GM21390 (cell line): ENCODE results near the gene OLFM1.

Experiments used
- ATAC-seq: cut with Tn5 transposase; IDR thresholded peaks from one replicate; pipeline ENCODE4 v1.9.1; 2021; ENCODE audit not compliant: unreplicated experiment

OLFM1 gene

GRCh38 chr9:135129137-135129695 lies 41.7 kb downstream of the OLFM1 start:
- ATAC-seq = no peak

DNA sequence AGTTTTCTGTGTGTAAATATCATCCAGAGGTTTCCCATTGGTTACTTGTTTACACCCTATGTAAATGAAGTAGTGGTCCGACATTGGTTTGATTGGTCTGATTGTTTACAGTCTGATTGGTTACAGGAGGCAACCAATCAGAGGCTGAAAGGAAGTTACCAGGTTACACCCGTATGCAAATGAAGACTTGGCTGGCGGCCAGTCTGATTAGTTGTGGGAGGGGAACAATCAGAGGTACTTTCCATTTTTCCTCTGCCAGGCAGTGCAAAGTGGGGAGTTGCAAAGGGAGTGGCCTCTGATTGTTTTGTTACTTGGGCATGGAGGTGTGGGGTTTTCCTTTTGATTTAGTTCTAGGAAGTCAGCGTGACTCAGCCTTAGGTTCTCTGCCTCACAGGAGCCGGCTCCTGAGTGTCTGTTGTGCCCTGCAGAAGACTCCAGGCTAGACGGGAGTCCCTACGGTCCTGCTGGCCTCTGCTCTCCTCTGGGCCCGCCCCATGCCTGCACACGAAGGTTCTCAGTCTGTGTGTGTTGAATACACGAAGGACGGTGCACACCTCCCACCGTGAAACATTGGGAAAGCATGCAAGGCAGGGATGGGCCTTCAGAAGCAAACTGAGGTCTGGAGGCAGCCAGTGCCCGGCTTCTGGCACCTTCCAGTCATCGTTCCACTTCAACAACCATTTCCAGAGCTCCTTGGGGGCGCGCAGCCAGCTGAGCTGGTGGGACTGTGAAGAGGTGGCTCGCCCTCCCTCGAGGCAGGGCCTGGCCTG lies 42.9 kb downstream of the OLFM1 start:
- ATAC-seq = no peak

DNA sequence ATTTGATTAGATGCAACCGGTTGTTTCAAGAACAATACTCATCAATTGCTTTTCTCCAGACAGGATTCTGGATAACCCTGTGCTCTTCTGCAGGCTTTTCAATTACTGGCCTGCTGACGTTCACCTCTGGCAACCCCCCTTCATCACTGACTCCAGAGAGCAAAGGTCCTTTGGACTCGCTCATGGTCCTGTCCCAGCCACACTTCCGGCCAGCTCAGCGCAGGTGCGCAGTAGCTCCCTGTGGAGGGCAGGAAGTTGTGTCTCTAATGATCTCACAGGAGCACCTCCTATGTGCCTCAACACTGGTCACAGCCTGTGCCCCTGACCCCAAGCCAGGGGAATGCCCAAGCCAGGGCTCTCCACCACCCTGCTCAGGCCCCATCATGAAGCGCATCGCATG lies 44.0 kb downstream of the OLFM1 start:
- ATAC-seq = no peak

- ATAC-seq = no peak
These were observed 44.5 kb downstream of the OLFM1 start for GRCh38 chr9:135132008-135132407.

- ATAC-seq = no peak
These were observed 47.0 kb downstream of the OLFM1 start for GRCh38 chr9:135134268-135135022.

GRCh38 chr9:135135171-135135928 lies 47.9 kb downstream of the OLFM1 start:
- ATAC-seq = no peak

DNA sequence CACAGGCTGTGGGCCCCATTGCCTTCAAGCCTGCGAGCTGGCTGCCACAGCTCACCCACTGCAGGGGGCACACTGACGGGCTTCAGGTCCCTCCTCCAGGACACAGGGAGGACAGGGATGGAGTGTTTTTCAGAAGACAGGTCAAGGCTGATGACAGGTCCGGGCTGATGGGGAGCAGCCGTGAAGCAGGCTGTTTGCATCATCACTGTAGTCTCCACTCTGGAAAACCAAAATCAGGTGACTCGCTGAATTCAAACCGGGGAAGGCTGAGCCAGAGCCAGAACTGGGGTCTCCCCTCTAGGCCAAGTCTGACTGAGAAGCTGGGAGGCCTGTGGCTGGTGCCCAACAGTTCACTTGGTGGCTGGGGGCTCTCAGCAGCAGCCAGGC lies 48.5 kb downstream of the OLFM1 start:
- no peak for ATAC-seq

GRCh38 chr9:135136481-135136880 lies 49.0 kb downstream of the OLFM1 start:
- no peak for ATAC-seq

GRCh38 chr9:135136991-135137832 lies 49.7 kb downstream of the OLFM1 start:
- ATAC-seq = no peak

DNA sequence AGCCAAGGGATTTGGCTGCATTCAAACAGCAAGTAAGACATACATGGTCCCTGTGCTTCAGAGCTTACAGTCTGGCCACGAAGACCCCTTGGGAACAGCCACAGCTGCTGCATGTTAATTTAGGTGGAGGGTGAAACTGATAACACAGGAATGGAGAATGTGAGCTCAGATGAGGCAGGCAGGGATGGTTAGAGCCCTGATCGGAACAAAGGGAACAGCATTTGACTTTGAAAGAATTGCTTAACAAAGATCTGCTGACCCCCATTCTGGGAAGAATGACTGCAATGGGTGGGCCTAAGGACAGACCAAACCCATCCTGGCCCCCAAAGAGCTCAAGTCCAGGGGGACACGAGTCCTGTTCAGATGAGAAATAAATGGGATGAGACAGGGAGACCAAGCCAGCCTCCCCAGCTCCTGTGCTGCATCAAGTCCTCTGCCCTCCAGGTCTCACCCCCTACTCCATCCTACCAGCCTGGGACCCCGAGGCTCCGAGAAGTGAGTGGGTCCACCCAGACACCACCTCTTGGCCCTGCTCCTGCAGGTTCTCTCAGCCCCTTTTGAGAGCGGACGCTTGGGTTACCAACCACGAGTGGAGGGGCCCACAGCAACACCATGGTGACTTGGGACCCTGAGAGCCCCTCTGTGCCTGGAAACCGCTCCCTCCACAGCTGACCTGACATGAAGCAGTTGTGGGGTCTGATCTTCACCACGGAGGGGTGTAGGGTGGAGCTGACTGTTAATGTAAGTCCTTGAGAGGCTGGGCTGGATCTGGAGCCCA lies 50.8 kb downstream of the OLFM1 start:
- ATAC-seq = no peak

GRCh38 chr9:135139366-135139959 lies 52.0 kb downstream of the OLFM1 start:
- no peak for ATAC-seq

DNA sequence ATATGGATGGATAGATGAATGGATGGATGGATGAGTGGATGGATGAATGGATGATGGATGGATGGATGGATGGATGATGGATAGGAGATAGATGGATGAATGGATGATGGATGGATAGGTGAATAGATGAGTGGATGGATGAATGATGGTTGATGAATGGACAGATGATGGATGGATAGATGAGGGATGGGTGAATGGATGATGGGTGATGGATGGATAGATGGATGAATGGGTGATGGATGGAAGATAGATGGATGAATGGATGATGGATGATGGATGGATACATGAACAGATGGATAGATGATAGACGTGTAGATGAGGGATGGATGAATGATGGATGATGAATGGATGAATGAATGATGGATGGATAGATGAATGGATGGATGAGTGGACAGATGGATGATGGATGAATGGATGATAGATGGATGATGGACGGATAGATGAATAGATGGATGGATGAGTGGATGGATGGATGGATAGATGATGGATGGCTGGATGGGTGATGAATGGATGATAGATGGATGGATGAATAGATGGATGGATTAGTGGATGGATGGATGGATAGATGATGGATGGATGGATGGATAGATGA lies 53.8 kb downstream of the OLFM1 start:
- ATAC-seq = no peak

GRCh38 chr9:135144581-135145170 lies 57.2 kb downstream of the OLFM1 start:
- ATAC-seq = no peak

DNA sequence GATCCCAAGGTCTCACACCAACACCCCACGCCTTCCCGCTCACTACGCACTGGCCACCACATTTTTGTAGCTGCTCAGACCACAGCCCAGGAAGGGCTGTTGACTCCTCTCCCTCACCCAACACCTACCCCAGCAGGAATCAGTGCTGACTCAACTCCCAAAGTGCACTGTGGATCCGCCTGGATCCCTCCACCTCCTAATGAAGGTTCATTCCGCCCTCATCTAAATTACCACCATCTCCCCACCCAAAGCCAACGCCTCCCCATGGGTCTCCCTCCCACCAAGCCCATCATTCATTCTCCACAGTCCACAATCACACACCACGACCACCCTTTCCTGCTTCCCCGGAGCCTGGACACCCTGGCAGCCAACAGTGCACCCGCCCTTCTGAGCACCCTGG lies 57.8 kb downstream of the OLFM1 start:
- no peak for ATAC-seq

DNA sequence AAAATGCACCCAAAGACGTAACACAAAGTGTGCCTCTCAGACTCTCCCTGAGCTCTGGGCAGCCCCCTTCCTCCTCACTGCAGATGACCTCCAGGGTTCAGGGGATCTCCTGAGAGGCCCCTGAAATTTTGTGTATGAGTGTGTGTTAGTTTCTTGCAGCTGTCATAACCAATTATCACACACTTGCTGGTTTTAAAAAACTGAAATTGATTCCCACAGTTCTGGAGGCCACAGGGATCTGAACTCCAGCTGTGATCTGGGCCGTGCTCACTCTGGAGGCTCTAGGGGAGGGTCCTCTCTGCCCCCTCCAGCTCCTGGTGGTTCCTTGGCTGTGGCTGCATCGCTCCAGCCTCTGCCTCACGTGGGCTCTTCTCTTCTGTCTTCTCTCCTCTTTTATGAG lies 58.8 kb downstream of the OLFM1 start:
- ATAC-seq = no peak

DNA sequence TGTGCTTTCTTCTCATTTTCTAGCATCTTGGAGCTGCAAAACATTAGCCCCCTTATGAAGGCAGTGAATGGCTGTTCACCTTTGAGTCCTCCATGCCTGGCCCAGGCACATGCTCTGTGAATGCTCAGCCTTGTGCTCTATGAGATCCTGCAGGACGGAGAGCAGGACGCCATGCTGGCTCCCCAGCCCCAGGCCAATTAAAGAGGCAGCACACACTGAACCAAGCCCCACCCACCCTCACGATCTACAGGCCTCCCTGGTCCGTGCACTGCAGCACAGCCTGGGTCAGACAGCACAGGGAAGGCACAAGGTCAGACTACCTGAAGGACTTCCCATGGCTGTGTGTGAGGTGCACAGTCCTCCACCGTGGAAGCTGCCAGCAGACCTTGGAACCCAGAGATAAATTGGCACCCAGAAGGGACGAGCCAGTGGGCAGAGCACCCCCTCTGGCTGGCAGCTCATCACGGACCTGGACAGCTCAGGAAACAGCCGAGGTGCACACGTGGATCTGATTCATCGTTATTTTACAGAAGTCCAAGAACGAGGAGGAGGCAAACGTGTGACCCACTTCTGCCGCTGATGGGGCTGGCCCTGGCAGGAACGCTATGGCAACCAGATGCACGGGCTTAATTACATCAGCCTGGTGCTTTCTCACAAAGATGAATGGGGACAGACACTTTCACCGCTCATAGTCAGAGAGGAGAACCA lies 59.5 kb downstream of the OLFM1 start:
- ATAC-seq = no peak

- ATAC-seq = no peak
These were observed 60.0 kb downstream of the OLFM1 start for GRCh38 chr9:135147474-135147805.

- ATAC-seq = no peak
These were observed 60.5 kb downstream of the OLFM1 start for GRCh38 chr9:135147938-135148337.
